ENCODE results near the gene DNHD1.

DNA sequence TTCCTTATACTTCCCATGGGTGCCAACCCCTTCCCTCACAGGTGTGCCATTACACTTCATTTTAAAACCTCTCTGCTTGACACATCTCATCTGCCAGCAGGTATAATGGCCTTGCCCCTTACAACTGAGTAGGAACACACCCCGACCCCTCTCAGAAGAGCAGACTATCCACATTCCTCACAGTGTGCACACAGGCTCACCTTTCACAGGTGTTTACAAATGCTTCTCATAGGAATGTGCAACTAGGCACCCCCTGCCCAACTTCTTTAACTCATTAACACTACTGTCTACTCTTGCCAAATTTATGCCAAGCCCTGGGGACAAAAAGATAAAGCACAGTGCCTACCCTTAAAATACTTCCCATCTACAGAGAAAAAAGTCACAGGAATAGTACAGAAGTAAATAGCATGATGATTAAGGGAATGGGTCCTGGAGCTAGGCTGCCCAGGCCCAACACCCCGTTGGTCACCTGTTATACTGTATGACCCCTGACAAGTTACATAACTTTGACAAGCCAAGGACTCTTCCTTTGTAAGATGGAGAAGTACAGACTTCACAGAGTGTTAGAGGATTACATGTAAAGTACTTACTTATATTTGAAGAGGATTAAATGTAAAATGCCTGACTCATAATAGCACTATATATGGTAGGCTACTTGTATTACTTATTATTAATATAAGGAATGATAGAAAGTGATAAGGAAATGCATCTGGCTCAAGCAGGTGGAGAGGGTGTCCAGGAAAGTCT lies 38.6 kb upstream of the DNHD1 start:
- TF ChIP-seq, protein P1, sequence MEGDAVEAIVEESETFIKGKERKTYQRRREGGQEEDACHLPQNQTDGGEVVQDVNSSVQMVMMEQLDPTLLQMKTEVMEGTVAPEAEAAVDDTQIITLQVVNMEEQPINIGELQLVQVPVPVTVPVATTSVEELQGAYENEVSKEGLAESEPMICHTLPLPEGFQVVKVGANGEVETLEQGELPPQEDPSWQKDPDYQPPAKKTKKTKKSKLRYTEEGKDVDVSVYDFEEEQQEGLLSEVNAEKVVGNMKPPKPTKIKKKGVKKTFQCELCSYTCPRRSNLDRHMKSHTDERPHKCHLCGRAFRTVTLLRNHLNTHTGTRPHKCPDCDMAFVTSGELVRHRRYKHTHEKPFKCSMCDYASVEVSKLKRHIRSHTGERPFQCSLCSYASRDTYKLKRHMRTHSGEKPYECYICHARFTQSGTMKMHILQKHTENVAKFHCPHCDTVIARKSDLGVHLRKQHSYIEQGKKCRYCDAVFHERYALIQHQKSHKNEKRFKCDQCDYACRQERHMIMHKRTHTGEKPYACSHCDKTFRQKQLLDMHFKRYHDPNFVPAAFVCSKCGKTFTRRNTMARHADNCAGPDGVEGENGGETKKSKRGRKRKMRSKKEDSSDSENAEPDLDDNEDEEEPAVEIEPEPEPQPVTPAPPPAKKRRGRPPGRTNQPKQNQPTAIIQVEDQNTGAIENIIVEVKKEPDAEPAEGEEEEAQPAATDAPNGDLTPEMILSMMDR (conservative IDR thresholded peaks at IDR 0.05; ENCODE audit: low read depth, low read length) = no peak
- TF ChIP-seq MAFK (IDR thresholded peaks at IDR 0.05; ENCODE audit: low read depth, low read length) (no peak), MAZ (IDR thresholded peaks at IDR 0.05; ENCODE audit: borderline replicate concordance, low read depth, low read length) (no peak), RCOR1 (IDR thresholded peaks at IDR 0.05; ENCODE audit: insufficient replicate concordance, low read length) (no peak), POLR2A (IDR thresholded peaks at IDR 0.05; ENCODE audit: low read depth, low read length) (no peak), RFX5 (IDR thresholded peaks at IDR 0.05; ENCODE audit: low read depth, low read length) (no peak), RAD21 (IDR thresholded peaks at IDR 0.05; ENCODE audit: low read length) (no peak), CEBPB (IDR thresholded peaks at IDR 0.05; ENCODE audit: low read depth, low read length) (no peak), SMC3 (IDR thresholded peaks at IDR 0.05; ENCODE audit: low read depth, low read length) (no peak), FOS (IDR thresholded peaks at IDR 0.05; ENCODE audit: low read depth, low read length) (no peak), MXI1 (IDR thresholded peaks at IDR 0.05; ENCODE audit: borderline replicate concordance, low read depth, low read length) (no peak), CHD1 (IDR thresholded peaks at IDR 0.05; ENCODE audit: low read depth, low read length) (no peak)
- TF ChIP-seq, protein P2, sequence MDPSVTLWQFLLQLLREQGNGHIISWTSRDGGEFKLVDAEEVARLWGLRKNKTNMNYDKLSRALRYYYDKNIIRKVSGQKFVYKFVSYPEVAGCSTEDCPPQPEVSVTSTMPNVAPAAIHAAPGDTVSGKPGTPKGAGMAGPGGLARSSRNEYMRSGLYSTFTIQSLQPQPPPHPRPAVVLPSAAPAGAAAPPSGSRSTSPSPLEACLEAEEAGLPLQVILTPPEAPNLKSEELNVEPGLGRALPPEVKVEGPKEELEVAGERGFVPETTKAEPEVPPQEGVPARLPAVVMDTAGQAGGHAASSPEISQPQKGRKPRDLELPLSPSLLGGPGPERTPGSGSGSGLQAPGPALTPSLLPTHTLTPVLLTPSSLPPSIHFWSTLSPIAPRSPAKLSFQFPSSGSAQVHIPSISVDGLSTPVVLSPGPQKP (IDR thresholded peaks at IDR 0.05; ENCODE audit: borderline replicate concordance, low read depth, low read length) = no peak
- TF ChIP-seq, protein P3, sequence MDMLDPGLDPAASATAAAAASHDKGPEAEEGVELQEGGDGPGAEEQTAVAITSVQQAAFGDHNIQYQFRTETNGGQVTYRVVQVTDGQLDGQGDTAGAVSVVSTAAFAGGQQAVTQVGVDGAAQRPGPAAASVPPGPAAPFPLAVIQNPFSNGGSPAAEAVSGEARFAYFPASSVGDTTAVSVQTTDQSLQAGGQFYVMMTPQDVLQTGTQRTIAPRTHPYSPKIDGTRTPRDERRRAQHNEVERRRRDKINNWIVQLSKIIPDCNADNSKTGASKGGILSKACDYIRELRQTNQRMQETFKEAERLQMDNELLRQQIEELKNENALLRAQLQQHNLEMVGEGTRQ (IDR thresholded peaks at IDR 0.05; ENCODE audit: low read depth, low read length) = no peak
